Natural killer cell (primary cell): ENCODE results near the gene RNF214. TPM values are rescaled to one million over a fixed set of nuclear protein-coding genes. Genes with fewer than 3 reads are reported as not detected.

ENCODE experiments used
- ATAC-seq, 3 donors: fragments of 150-1000 bp in 2 of 3; fragments of 200-7000 bp in 1 of 3; cut with Tn5 transposase; 1 replicate in 1 of 3; 2 replicates in 2 of 3; pipeline ENCODE4 v1.10.0; 2021; ENCODE audit warnings: mild to moderate bottlenecking in 2 of 3, moderate library complexity in 2 of 3
- DNase-seq, 2 donors: peaks; one replicate each; pipeline versions ENCODE4 v3.0.0 to v3.0.0-alpha.2; 2013 to 2021; ENCODE audit warnings: mixed read lengths in 1 of 2
- H3K27ac ChIP-seq: one replicate; pipeline ENCODE4 v1.5.1; 2013; ENCODE audit warnings: mild to moderate bottlenecking, low read length
- H3K27me3 ChIP-seq: one replicate; pipeline ENCODE4 v1.6.1; 2013; ENCODE audit warnings: low read length; ENCODE audit not compliant: control insufficient read depth, insufficient read depth
- H3K36me3 ChIP-seq: one replicate; pipeline ENCODE4 v1.6.1; 2013; ENCODE audit warnings: low read length; ENCODE audit not compliant: control insufficient read depth, insufficient read depth
- H3K4me1 ChIP-seq: one replicate; pipeline ENCODE4 v1.6.1; 2013; ENCODE audit warnings: low read length; ENCODE audit not compliant: control insufficient read depth, insufficient read depth
- H3K4me3 ChIP-seq: one replicate; pipeline ENCODE4 v1.5.1; 2013; ENCODE audit warnings: low read length
- H3K9me3 ChIP-seq: one replicate; pipeline ENCODE4 v1.6.1; 2013; ENCODE audit warnings: low read length; ENCODE audit not compliant: control insufficient read depth, insufficient read depth
- H3K27ac Mint-ChIP-seq, 2 donors: one replicate each; pipeline ENCODE4 v1.8.0; 2022; ENCODE audit warnings: mild to moderate bottlenecking in 2 of 2, mixed read lengths in 2 of 2, moderate library complexity in 1 of 2
- H3K27me3 Mint-ChIP-seq, 2 donors: one replicate each; pipeline ENCODE4 v1.8.0; 2022; ENCODE audit warnings: low read depth in 2 of 2, mixed read lengths in 2 of 2
- H3K36me3 Mint-ChIP-seq: one replicate; pipeline ENCODE4 v1.8.0; 2022; ENCODE audit warnings: mixed read lengths
- H3K4me1 Mint-ChIP-seq, 2 donors: one replicate each; pipeline ENCODE4 v1.8.0; 2022; ENCODE audit warnings: mixed read lengths in 2 of 2
- H3K4me3 Mint-ChIP-seq: one replicate; pipeline ENCODE4 v1.8.0; 2022; ENCODE audit warnings: mild to moderate bottlenecking, moderate library complexity, mixed read lengths
- H3K9me3 Mint-ChIP-seq, 2 donors: one replicate each; pipeline ENCODE4 v1.8.0; 2022; ENCODE audit warnings: mixed read lengths in 2 of 2
- CTCF ChIP-seq: fragments of 200-600 bp; IDR thresholded peaks from one replicate; pipeline ENCODE4 v1.8.0; 2022; ENCODE audit warnings: antibody characterized with exemption
- WGBS: methylation state at CpG from one replicate; pipeline ENCODE4 v1.1.7; 2013; ENCODE audit warnings: missing lambda C conversion rate; ENCODE audit not compliant: insufficient coverage; 5-methylcytosine and 5-hydroxymethylcytosine counted together
- intact Hi-C: fragments of 100-400 bp; cut with micrococcal nuclease; formaldehyde crosslinking; loops from one replicate; pipeline ENCODE4 v1.14.2; 2022
- total RNA-seq, 4 donors: library from RNA; stranded (reverse); fragments of 120-200 nt in 1 of 4; gene quantifications; one replicate each; pipeline versions ENCODE4 v1.2.3 to v1.2.4, GENCODE V29; 2013 to 2022

RNF214 gene
- total RNA-seq, 3 donors from 2014 or later (not counting 1 experiment from before 2014, with no cell fraction given), result 13.7 to 20.7 (median 17.3) TPM

GRCh38 chr11:117299351-117300282 is 67.1 kb downstream of the RNF214 start:
- intact Hi-C loops, result no loop called here
- peaks cover 0 to 3% of the 10 kb centered on the region in 2 donors for H3K27me3 Mint-ChIP-seq
- H3K36me3 Mint-ChIP-seq, result no peaks in the 10 kb centered on the region
- Histone ChIP-seq H3K27me3 (no peaks in the 10 kb centered on the region), H3K36me3 (no peaks in the 10 kb centered on the region), H3K4me3 (no peak overlapping the region), H3K9me3 (no peaks in the 10 kb centered on the region), H3K4me1 (no peaks in the 10 kb centered on the region), H3K27ac (no peak overlapping the region)
- no peak overlapping the region for H3K4me3 Mint-ChIP-seq
- peaks cover 0 to 4% of the 10 kb centered on the region in 2 donors for H3K4me1 Mint-ChIP-seq
- H3K27ac Mint-ChIP-seq, result no peak overlapping the region
- ATAC-seq (no peak), DNase-seq (no peak)
- no peak for TF ChIP-seq CTCF
- 71% methylated on average over 12 of the region's 12 CpGs for whole genome bisulfite sequencing
- no peaks in the 10 kb centered on the region for H3K9me3 Mint-ChIP-seq

GRCh38 chr11:117300283-117300663 is 67.8 kb downstream of the RNF214 start:
- 85% methylated on average over 17 of the region's 17 CpGs for WGBS

GRCh38 chr11:117300773-117301172 is 68.3 kb downstream of the RNF214 start:
- H3K4me3 Mint-ChIP-seq, result no peak overlapping the region
- H3K27ac ChIP-seq, result no peak overlapping the region

More at GRCh38 chr11:117300283-117300663, 67.8 kb downstream of the RNF214 start:
- intact Hi-C loops, result no loop called here
- Histone ChIP-seq H3K27ac (no peak overlapping the region), H3K4me1 (no peaks in the 10 kb centered on the region), H3K4me3 (no peak overlapping the region), H3K9me3 (no peaks in the 10 kb centered on the region), H3K36me3 (no peaks in the 10 kb centered on the region), H3K27me3 (no peaks in the 10 kb centered on the region)
- no peak for ATAC-seq
- no peaks in the 10 kb centered on the region for H3K9me3 Mint-ChIP-seq
- no peaks in the 10 kb centered on the region for H3K36me3 Mint-ChIP-seq
- no peak overlapping the region for H3K4me3 Mint-ChIP-seq
- H3K4me1 Mint-ChIP-seq, result peaks cover 0 to 4% of the 10 kb centered on the region in 2 donors
- H3K27ac Mint-ChIP-seq, result no peak overlapping the region
- DNase-seq, result no peak
- H3K27me3 Mint-ChIP-seq, result peaks cover 0 to 3% of the 10 kb centered on the region in 2 donors
- no peak for TF ChIP-seq CTCF

More at GRCh38 chr11:117300773-117301172, 68.3 kb downstream of the RNF214 start:
- no peak for TF ChIP-seq CTCF
- no peaks in the 10 kb centered on the region for H3K4me1 ChIP-seq
- WGBS, result 85% methylated on average over 5 of the region's 5 CpGs
- Mint-ChIP-seq H3K27ac (no peak overlapping the region), H3K27me3 (peaks cover 0 to 3% of the 10 kb centered on the region in 2 donors), H3K4me1 (peaks cover 0 to 4% of the 10 kb centered on the region in 2 donors), H3K36me3 (no peaks in the 10 kb centered on the region), H3K9me3 (no peaks in the 10 kb centered on the region)
- intact Hi-C loops, result no loop called here
- no peaks in the 10 kb centered on the region for H3K36me3 ChIP-seq
- ATAC-seq, result no peak
- H3K4me3 ChIP-seq, result no peak overlapping the region
- DNase-seq, result no peak
- no peaks in the 10 kb centered on the region for H3K9me3 ChIP-seq
- no peaks in the 10 kb centered on the region for H3K27me3 ChIP-seq
